HCEC 1CT (cell line): ENCODE measurements around the gene SLC6A3.

Experiments
- DNase-seq: peaks from one replicate; pipeline ENCODE4 v3.0.0-alpha.2; 2017

Gene SLC6A3

GRCh38 chr5:1419476-1420210, 25.6 kb downstream of the SLC6A3 start:
- DNase-seq: no peak

GRCh38 chr5:1418921-1419280, 26.3 kb downstream of the SLC6A3 start:
- no peak for DNase-seq

GRCh38 chr5:1418238-1418920, 26.9 kb downstream of the SLC6A3 start:
- no peak for DNase-seq

- DNase-seq: no peak
Observed at GRCh38 chr5:1417586-1418225, 27.5 kb downstream of the SLC6A3 start.

GRCh38 chr5:1416856-1417469, 28.3 kb downstream of the SLC6A3 start:
- DNase-seq: no peak

- DNase-seq: no peak
Observed at GRCh38 chr5:1415626-1416360, 29.4 kb downstream of the SLC6A3 start.

GRCh38 chr5:1415059-1415425, 30.2 kb downstream of the SLC6A3 start:
- no peak for DNase-seq

- no peak for DNase-seq
Observed at GRCh38 chr5:1414311-1415058, 30.8 kb downstream of the SLC6A3 start.

- DNase-seq: no peak
Observed at GRCh38 chr5:1413611-1414241, 31.5 kb downstream of the SLC6A3 start.

GRCh38 chr5:1413211-1413610, 32.0 kb downstream of the SLC6A3 start:
- no peak for DNase-seq

GRCh38 chr5:1412621-1413020, 32.6 kb downstream of the SLC6A3 start:
- DNase-seq: no peak

GRCh38 chr5:1412163-1412562, 33.1 kb downstream of the SLC6A3 start:
- no peak for DNase-seq

- DNase-seq: no peak
Observed at GRCh38 chr5:1411099-1411498, 34.1 kb downstream of the SLC6A3 start.

- DNase-seq: no peak
Observed at GRCh38 chr5:1410156-1411014, 34.9 kb downstream of the SLC6A3 start.

- peak; percentile 12 for DNase-seq
Observed at GRCh38 chr5:1409381-1410110, 35.7 kb downstream of the SLC6A3 start.

GRCh38 chr5:1406681-1407640, 38.3 kb downstream of the SLC6A3 start:
- no peak for DNase-seq

GRCh38 chr5:1405539-1406530, 39.4 kb downstream of the SLC6A3 start:
- no peak for DNase-seq

GRCh38 chr5:1405121-1405520, 40.1 kb downstream of the SLC6A3 start:
- DNase-seq: no peak
